IMR-90 (cell line): Measurements from ENCODE around the gene ELAC1. TPM values are rescaled to one million over a fixed set of nuclear protein-coding genes. Genes with fewer than 3 reads are reported as not detected.

Experiments used
- ATAC-seq: fragments of 200-7000 bp; cut with Tn5 transposase; 2 replicates; pipeline ENCODE4 v1.9.1; 2020; ENCODE audit warnings: low read depth, mild to moderate bottlenecking, moderate library complexity
- BruUV-seq: library from RNA; stranded (reverse); fragments of 400-500 nt; replicated peaks from 2 replicates; lab custom pipeline; 2021; lab: Mats Ljungman, UMichigan
- CTCF ChIA-PET: fragments of 300-600 bp; formaldehyde crosslinking; extraction: SDS; loops from one replicate; lab custom pipeline; 2021; ENCODE audit warnings: antibody characterized with exemption; lab: Yijun Ruan, JAX
- POLR2A ChIA-PET: fragments of 300-600 bp; sonication (Branson Sonifier 250); formaldehyde crosslinking; loops from one replicate; lab custom pipeline; 2022; ENCODE audit warnings: antibody characterized with exemption; ENCODE audit not compliant: unreplicated experiment; lab: Charles Lee
- DNase-seq: peaks from one replicate; pipeline ENCODE4 v3.0.0; 2013
- H2AFZ ChIP-seq: replicated peaks from 2 replicates; pipeline ENCODE3; 2013; ENCODE audit warnings: low read length, mild to moderate bottlenecking; ENCODE audit not compliant: poor library complexity
- H2AK5ac ChIP-seq: 2 replicates; pipeline ENCODE4 v1.6.1; 2013; ENCODE audit warnings: low read depth, low read length, inconsistent platforms
- H2AK9ac ChIP-seq: replicated peaks from 2 replicates; pipeline ENCODE3; 2013; ENCODE audit warnings: mild to moderate bottlenecking, low read depth, low read length, moderate library complexity; ENCODE audit not compliant: poor library complexity
- H2BK120ac ChIP-seq: 2 replicates; pipeline ENCODE4 v1.6.1; 2013; ENCODE audit warnings: low read depth, low read length, inconsistent platforms
- H2BK15ac ChIP-seq: 3 replicates; pipeline ENCODE4 v1.6.1; 2013; ENCODE audit warnings: low read depth, low read length, inconsistent platforms
- H2BK20ac ChIP-seq: 2 replicates; pipeline ENCODE4 v1.6.1; 2013; ENCODE audit warnings: low read depth, mild to moderate bottlenecking, inconsistent platforms, low read length, moderate library complexity
- H2BK5ac ChIP-seq: 2 replicates; pipeline ENCODE4 v1.6.1; 2013; ENCODE audit warnings: mild to moderate bottlenecking, low read depth, low read length, inconsistent platforms; ENCODE audit not compliant: poor library complexity, severe bottlenecking
- H3K14ac ChIP-seq: replicated peaks from 2 replicates; pipeline ENCODE4 v1.6.1; 2013; ENCODE audit warnings: low read depth, low read length, inconsistent platforms
- H3K18ac ChIP-seq: 2 replicates; pipeline ENCODE4 v1.6.1; 2013; ENCODE audit warnings: low read depth, low read length, control low read depth
- H3K23ac ChIP-seq: 2 replicates; pipeline ENCODE4 v1.6.1; 2013; ENCODE audit warnings: low read depth, low read length, inconsistent platforms
- H3K27ac ChIP-seq: 2 replicates; pipeline ENCODE4 v1.5.1; 2013; ENCODE audit warnings: mild to moderate bottlenecking, control low read depth, low read length; ENCODE audit not compliant: insufficient read depth
- H3K27me3 ChIP-seq: 2 replicates; pipeline ENCODE4 v1.6.1; 2013; ENCODE audit warnings: low read length; ENCODE audit not compliant: control insufficient read depth, insufficient read depth
- H3K36me3 ChIP-seq: 2 replicates; pipeline ENCODE4 v1.6.1; 2013; ENCODE audit warnings: low read length, mixed read lengths; ENCODE audit not compliant: control insufficient read depth, insufficient read depth
- H3K4ac ChIP-seq: 2 replicates; pipeline ENCODE4 v1.6.1; 2013; ENCODE audit warnings: low read depth, low read length, inconsistent platforms
- H3K4me1 ChIP-seq: 2 replicates; pipeline ENCODE4 v1.6.1; 2013; ENCODE audit warnings: low read length, mixed read lengths; ENCODE audit not compliant: control insufficient read depth, insufficient read depth
- H3K4me2 ChIP-seq: 2 replicates; pipeline ENCODE4 v1.6.1; 2013; ENCODE audit warnings: low read depth, mild to moderate bottlenecking, control low read depth, low read length, moderate library complexity
- H3K4me3 ChIP-seq: 2 replicates; pipeline ENCODE4 v1.5.1; 2013; ENCODE audit warnings: low read depth, mild to moderate bottlenecking, control low read depth, low read length, moderate library complexity; ENCODE audit not compliant: insufficient read depth
- H3K56ac ChIP-seq: 2 replicates; pipeline ENCODE4 v1.6.1; 2013; ENCODE audit warnings: low read length, inconsistent platforms; ENCODE audit not compliant: insufficient read depth; ENCODE audit errors: extremely low read depth
- H3K79me1 ChIP-seq, 2 experiments: 2 replicates each; pipeline ENCODE4 v1.6.1; 2013; ENCODE audit warnings: low read length in 2 of 2, inconsistent platforms in 1 of 2, low read depth in 1 of 2
- H3K9ac ChIP-seq: 2 replicates; pipeline ENCODE4 v1.6.1; 2013; ENCODE audit warnings: low read depth, low read length, control low read depth
- H3K9me1 ChIP-seq: 2 replicates; pipeline ENCODE4 v1.6.1; 2013; ENCODE audit warnings: low read length, inconsistent platforms; ENCODE audit not compliant: insufficient read depth
- H3K9me3 ChIP-seq: 2 replicates; pipeline ENCODE4 v1.6.1; 2013; ENCODE audit warnings: low read length; ENCODE audit not compliant: control insufficient read depth, insufficient read depth
- H4K20me1 ChIP-seq: 2 replicates; pipeline ENCODE4 v1.6.1; 2013; ENCODE audit warnings: low read length, inconsistent platforms; ENCODE audit not compliant: insufficient read depth
- H4K5ac ChIP-seq: 2 replicates; pipeline ENCODE4 v1.6.1; 2013; ENCODE audit warnings: mild to moderate bottlenecking, low read depth, low read length, control low read depth
- H4K8ac ChIP-seq, 2 experiments: 2 replicates each; pipeline ENCODE4 v1.6.1; 2013; ENCODE audit warnings: low read depth in 2 of 2, low read length in 2 of 2, control low read depth in 1 of 2, inconsistent platforms in 1 of 2
- H4K91ac ChIP-seq: 2 replicates; pipeline ENCODE4 v1.6.1; 2013; ENCODE audit warnings: low read depth, low read length, inconsistent platforms; ENCODE audit not compliant: insufficient read depth
- BHLHE40 ChIP-seq: fragments of 150-350 bp; IDR thresholded peaks from 2 replicates; pipeline ENCODE4 v1.6.1; 2016; ENCODE audit warnings: mild to moderate bottlenecking, low read depth, low read length
- CEBPB ChIP-seq: IDR thresholded peaks from 2 replicates; pipeline ENCODE4 v1.6.1; 2012; ENCODE audit warnings: low read depth, low read length, improper control_type of control experiment
- CHD1 ChIP-seq: IDR thresholded peaks from 2 replicates; pipeline ENCODE4 v1.6.1; 2012; ENCODE audit warnings: low read depth, low read length, improper control_type of control experiment
- FOS ChIP-seq: fragments of 150-350 bp; IDR thresholded peaks from 2 replicates; pipeline ENCODE4 v1.6.1; 2016; ENCODE audit warnings: low read depth, low read length
- MAFK ChIP-seq: IDR thresholded peaks from 2 replicates; pipeline ENCODE4 v1.6.1; 2012; ENCODE audit warnings: low read depth, low read length, improper control_type of control experiment
- MAZ ChIP-seq: IDR thresholded peaks from 2 replicates; pipeline ENCODE4 v1.6.1; 2012; ENCODE audit warnings: low read depth, mild to moderate bottlenecking, low read length, improper control_type of control experiment, moderate library complexity, borderline replicate concordance
- MXI1 ChIP-seq: IDR thresholded peaks from 2 replicates; pipeline ENCODE4 v1.6.1; 2012; ENCODE audit warnings: low read depth, mild to moderate bottlenecking, low read length, moderate library complexity, borderline replicate concordance
- NFE2L2 ChIP-seq: fragments of 150-350 bp; IDR thresholded peaks from 2 replicates; pipeline ENCODE4 v1.6.1; 2016; ENCODE audit warnings: low read depth, mild to moderate bottlenecking, low read length
- POLR2A ChIP-seq: IDR thresholded peaks from 2 replicates; pipeline ENCODE4 v1.6.1; 2012; ENCODE audit warnings: mild to moderate bottlenecking, low read depth, low read length
- RFX5 ChIP-seq: IDR thresholded peaks from 2 replicates; pipeline ENCODE4 v1.8.0; 2012; ENCODE audit warnings: low read depth, mild to moderate bottlenecking, low read length, moderate library complexity
- SMC3 ChIP-seq: fragments of 150-350 bp; IDR thresholded peaks from 2 replicates; pipeline ENCODE4 v1.6.1; 2016; ENCODE audit warnings: low read depth, mild to moderate bottlenecking, antibody characterized with exemption, low read length, moderate library complexity
- USF2 ChIP-seq: fragments of 150-350 bp; IDR thresholded peaks from 2 replicates; pipeline ENCODE4 v1.6.1; 2017; ENCODE audit warnings: mild to moderate bottlenecking, antibody characterized with exemption, low read length, low read depth
- WGBS, 2 experiments: methylation state at CpG; one replicate each; pipeline versions ENCODE4 v1.1.5 to v1.1.7; 2013; ENCODE audit warnings: missing lambda C conversion rate in 2 of 2; ENCODE audit not compliant: insufficient read length in 1 of 2; ENCODE audit errors: extremely low coverage in 2 of 2; 5-methylcytosine and 5-hydroxymethylcytosine counted together
- dilution Hi-C: fragments of 300-500 bp; cut with HindIII; formaldehyde crosslinking; loops from one replicate; pipeline ENCODE4 v1.14.3; 2018; ENCODE audit warnings: low sequenced_read_pairs; ENCODE audit not compliant: unreplicated experiment
- in situ Hi-C: fragments of 300-500 bp; cut with MboI; formaldehyde crosslinking; loops from 3 replicates; pipeline ENCODE4 v1.14.3; 2019; ENCODE audit warnings: low sequenced_read_pairs, inconsistent platforms, mixed read lengths
- intact Hi-C: fragments of 100-400 bp; cut with micrococcal nuclease; formaldehyde crosslinking; loops from 2 replicates; pipeline ENCODE4 v1.10.0; 2022
- polyA plus RNA-seq, 3 experiments: library from polyadenylated mRNA; depleted of rRNA; stranded (reverse); fragments of >200 nt; gene quantifications; 2 replicates each; pipeline ENCODE4 v1.2.3, GENCODE V29; 2012; ENCODE audit warnings: low replicate concordance in 1 of 3
- total RNA-seq: library from RNA; depleted of rRNA; stranded (reverse); fragments of >200 nt; gene quantifications from 2 replicates; pipeline ENCODE4 v1.2.3, GENCODE V29; 2012
- TF ChIP-seq, protein P1 (sequence below): conservative IDR thresholded peaks from 2 replicates; pipeline ENCODE4 v1.5.1; 2012; ENCODE audit warnings: mild to moderate bottlenecking, low read depth, low read length, improper control_type of control experiment
- TF ChIP-seq, protein P2 (sequence below): fragments of 150-350 bp; IDR thresholded peaks from 2 replicates; pipeline ENCODE4 v1.6.1; 2016; ENCODE audit warnings: low read depth, mild to moderate bottlenecking, low read length, moderate library complexity, borderline replicate concordance

ELAC1 gene
- total and polyA plus RNA-seq, 2 of the 4 experiments (the other 2 are of a cell fraction), result 5.2 to 8.4 TPM

GRCh38 chr18:50981381-50981780 lies 13.5 kb downstream of the ELAC1 start:
- H3K4ac ChIP-seq, result no peak overlapping the region
- intact Hi-C loops, result no loop called here
- H2BK5ac ChIP-seq, result no peak overlapping the region
- no peak overlapping the region for H4K5ac ChIP-seq
- dilution Hi-C loops, result no loop called here
- H3K27ac ChIP-seq, result no peak overlapping the region
- H2AFZ ChIP-seq, result no peak overlapping the region
- no peak overlapping the region for H4K8ac ChIP-seq
- no peak overlapping the region for H3K4me3 ChIP-seq
- H3K27me3 ChIP-seq, result no peaks in the 10 kb centered on the region
- H3K18ac ChIP-seq, result no peak overlapping the region
- H3K79me1 ChIP-seq, result peaks cover 5 to 10% of the 10 kb centered on the region in 2 experiments; a peak in 2 of 4 replicates
- H2AK5ac ChIP-seq, result no peak overlapping the region
- H4K20me1 ChIP-seq, result no peaks in the 10 kb centered on the region
- no peak overlapping the region for H3K14ac ChIP-seq
- TF ChIP-seq BHLHE40 (no peak), CEBPB (no peak), MAFK (no peak), USF2 (no peak), RFX5 (no peak), NFE2L2 (no peak), FOS (no peak), CHD1 (no peak), MAZ (no peak), SMC3 (no peak), MXI1 (no peak), POLR2A (no peak)
- TF ChIP-seq, protein P1, sequence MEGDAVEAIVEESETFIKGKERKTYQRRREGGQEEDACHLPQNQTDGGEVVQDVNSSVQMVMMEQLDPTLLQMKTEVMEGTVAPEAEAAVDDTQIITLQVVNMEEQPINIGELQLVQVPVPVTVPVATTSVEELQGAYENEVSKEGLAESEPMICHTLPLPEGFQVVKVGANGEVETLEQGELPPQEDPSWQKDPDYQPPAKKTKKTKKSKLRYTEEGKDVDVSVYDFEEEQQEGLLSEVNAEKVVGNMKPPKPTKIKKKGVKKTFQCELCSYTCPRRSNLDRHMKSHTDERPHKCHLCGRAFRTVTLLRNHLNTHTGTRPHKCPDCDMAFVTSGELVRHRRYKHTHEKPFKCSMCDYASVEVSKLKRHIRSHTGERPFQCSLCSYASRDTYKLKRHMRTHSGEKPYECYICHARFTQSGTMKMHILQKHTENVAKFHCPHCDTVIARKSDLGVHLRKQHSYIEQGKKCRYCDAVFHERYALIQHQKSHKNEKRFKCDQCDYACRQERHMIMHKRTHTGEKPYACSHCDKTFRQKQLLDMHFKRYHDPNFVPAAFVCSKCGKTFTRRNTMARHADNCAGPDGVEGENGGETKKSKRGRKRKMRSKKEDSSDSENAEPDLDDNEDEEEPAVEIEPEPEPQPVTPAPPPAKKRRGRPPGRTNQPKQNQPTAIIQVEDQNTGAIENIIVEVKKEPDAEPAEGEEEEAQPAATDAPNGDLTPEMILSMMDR, result no peak
- TF ChIP-seq, protein P2, sequence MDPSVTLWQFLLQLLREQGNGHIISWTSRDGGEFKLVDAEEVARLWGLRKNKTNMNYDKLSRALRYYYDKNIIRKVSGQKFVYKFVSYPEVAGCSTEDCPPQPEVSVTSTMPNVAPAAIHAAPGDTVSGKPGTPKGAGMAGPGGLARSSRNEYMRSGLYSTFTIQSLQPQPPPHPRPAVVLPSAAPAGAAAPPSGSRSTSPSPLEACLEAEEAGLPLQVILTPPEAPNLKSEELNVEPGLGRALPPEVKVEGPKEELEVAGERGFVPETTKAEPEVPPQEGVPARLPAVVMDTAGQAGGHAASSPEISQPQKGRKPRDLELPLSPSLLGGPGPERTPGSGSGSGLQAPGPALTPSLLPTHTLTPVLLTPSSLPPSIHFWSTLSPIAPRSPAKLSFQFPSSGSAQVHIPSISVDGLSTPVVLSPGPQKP, result no peak
- H2BK15ac ChIP-seq, result no peak overlapping the region
- no TSS peak for BruUV-seq
- POLR2A ChIA-PET, result no interaction called here
- no peak overlapping the region for H2BK120ac ChIP-seq
- no peak overlapping the region for H3K23ac ChIP-seq
- peaks cover 22% of the 10 kb centered on the region; the same call in 1 of the 2 replicates for H3K36me3 ChIP-seq
- H3K9ac ChIP-seq, result no peak overlapping the region
- no peak overlapping the region for H4K91ac ChIP-seq
- H2BK20ac ChIP-seq, result no peak overlapping the region
- H3K4me2 ChIP-seq, result no peak overlapping the region
- in situ Hi-C loops, result no loop called here
- CTCF ChIA-PET, result no interaction called here
- no peak overlapping the region for H3K56ac ChIP-seq
- DNase-seq, result no peak
- H3K4me1 ChIP-seq, result peaks cover 4% of the 10 kb centered on the region
- peaks cover 3% of the 10 kb centered on the region; the same call in 1 of the 2 replicates for H3K9me1 ChIP-seq
- no CpG with 5 or more reads among the region's 1 CpG for WGBS, 2 experiments
- ATAC-seq, result no peak
- no peak overlapping the region for H2AK9ac ChIP-seq
- peaks cover 7% of the 10 kb centered on the region; the same call in 1 of the 2 replicates for H3K9me3 ChIP-seq
